GM18951 (cell line): Measurements from ENCODE around the gene RNASET2.
"Not testable (repeated sequence)": the region's sequence is repeated elsewhere in the genome, so short reads cannot be mapped to it uniquely, and the experiment has no call there.

Source experiments
- POLR2A ChIP-seq: IDR thresholded peaks from 4 replicates; pipeline ENCODE4 v1.6.1; 2011; ENCODE audit warnings: mild to moderate bottlenecking; ENCODE audit not compliant: insufficient read length, insufficient read depth; ENCODE audit errors: extremely low read depth
- in situ Hi-C: fragments of 300-500 bp; cut with MboI; formaldehyde crosslinking; loops from one replicate; pipeline ENCODE4 v1.12.0; 2022; ENCODE audit warnings: low sequenced_read_pairs, mixed read lengths, inconsistent platforms; ENCODE audit not compliant: unreplicated experiment

The RNASET2 gene

DNA sequence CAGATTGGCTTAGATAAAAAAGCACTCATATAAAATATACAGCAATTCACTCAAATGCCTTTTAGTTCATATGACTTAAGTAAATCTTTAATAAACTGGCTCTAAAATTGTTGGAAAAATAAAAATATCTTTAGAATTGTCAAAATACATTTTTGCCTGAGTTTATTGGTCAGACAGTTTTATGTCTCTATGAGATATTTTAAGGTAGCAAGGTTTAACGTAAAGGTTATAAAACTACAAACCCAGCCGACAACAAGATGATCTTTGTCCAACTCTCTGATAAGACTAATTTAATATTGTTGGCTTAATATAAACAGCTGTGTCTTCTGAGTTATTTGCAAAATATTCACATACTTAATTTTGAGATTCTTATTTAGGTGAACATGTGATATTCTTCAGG, 39.5 kb downstream of the RNASET2 start:
- TF ChIP-seq POLR2A: no peak
- in situ Hi-C loops: no loop called here

DNA sequence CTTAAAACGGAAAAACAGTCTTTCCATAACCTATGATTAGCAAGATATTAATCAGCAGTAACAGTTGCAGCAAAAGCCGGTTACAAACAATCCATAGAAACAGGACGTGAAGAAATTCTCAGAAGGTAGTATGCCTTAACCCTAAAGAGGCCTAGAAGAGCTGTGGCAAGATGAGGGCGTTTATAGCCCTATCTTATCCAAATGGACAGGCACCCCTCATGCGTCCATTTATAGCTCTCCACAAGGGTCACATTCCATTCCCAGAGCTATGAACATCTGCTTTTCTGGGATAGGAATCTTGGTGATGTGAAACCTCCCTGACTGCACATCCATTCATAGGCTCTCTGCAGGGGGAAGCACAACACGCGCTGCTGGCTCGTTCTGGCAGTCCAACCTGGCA, 40.9 kb downstream of the RNASET2 start:
- in situ Hi-C loops: not testable (repeated sequence)

DNA sequence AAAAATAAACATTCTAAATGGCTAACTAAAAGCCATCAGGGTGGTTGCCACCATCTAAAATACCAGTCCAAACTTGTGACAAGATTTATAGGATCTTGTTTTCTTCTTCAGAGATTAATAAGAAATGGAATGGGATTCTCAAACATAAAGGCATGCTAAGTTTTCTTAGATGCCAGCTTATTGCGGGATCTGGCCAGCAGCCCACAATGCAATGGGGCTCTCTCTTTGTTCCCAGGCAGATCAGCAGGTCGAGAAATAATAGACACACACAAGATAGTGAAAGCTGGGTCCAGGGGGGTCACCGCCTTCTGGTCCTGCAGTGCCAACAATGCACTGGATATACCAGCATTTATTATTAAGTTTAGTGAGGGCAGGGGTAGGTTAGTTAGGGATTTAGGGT, 41.4 kb downstream of the RNASET2 start:
- in situ Hi-C loops: not testable (repeated sequence)

DNA sequence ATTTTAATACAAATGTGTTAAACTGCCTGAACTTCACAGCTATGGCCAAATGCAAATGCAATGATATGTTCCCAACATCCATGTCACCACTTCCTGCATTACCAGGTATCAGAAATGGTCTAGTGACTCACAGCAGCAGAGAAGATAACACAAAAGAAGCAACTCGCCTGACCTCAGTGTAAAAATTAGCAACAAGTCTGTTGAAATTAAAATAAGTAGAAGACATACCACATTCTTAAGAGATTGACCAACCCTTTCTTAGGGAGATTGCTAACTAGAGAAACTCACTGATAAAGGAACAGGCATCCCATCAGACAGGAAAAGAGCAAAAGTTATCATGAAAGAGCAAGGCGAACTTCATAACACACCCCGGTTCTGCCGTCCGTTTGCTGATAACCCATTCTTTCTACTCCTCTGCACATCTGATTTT, 45.1 kb downstream of the RNASET2 start:
- TF ChIP-seq POLR2A: no peak
- in situ Hi-C loops: no loop called here

DNA sequence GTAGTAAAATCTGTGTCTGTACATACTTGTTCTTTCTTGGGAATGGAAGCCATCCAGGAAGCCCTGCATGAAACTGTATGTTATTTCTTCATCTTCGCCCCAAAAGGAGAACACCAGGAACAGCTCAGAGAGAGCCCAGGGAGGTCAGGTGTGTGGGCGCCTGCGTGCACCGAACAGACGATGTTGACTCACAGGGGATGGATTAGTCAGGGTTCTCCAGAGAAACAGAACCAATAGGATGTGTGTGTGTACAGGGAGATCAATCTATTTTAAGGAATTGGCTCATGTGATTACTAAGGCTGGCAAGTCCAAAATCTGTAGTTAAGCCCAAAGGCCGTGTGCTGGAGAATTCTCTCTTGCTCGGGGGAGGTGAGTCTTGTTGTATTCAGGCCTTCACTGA, 45.7 kb downstream of the RNASET2 start:
- no peak for TF ChIP-seq POLR2A
- in situ Hi-C loops: no loop called here

DNA sequence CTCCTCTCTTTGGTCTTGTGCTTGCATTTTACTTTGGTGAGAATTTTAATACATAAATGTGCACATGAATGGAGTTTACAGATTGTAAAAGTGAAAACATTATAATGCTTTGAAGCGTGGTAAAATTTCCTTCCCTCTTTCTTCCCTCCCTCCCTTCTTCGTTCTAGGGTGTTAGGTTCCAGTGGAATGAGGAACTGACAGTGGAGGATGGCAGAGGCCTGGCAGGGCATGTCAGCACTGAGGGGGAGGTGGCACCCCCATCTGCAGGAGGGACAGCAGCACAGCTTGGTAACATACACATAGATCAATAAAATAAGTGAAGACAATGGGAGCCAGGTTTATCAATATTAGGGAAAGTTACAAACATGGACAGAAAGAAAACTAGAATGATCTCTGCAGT, 47.5 kb downstream of the RNASET2 start:
- in situ Hi-C loops: no loop called here
- TF ChIP-seq POLR2A: no peak

DNA sequence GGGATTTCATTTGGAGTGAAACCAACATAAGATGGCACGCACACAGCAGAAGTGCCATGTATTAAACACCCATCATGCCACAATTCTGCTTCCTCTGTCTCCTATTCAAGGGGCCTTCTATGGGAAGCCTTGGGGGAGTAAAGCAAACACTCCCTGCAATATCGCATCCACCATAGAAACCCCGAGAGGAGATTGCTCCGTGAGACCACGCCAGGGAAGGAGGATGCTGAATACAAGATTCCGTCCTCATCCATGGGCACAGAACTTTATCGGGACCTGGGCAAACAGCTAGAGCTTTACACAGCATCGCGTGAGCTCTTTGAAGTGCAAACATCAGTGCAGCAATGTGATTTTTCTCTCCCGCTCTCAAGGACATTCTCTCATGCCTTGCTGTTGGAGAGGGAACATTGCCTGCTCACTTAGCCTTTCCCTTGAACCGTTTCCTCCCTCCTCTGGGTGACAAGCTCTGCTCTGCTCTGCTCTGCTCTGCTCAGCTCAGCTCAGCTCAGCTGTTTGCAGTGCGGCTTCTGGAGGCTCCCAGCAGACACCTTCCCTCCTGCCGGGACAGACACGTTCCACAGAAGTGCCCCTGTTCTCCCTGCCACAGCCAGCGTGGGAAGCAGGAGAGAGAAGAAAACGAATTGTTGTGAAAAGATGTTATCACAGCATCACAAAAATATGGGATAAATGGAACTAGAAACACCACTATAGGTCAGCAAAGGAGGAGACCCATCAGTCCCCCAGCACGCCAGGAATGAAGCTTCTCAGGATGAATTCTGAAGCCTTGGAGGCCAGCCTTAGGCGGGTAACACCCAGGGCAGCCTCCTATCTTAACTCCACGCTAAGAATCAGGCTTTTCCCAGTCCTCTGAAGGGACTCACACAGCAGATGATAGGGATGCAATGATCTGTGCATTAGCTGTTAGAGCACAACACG, 48.2 kb downstream of the RNASET2 start:
- TF ChIP-seq POLR2A: no peak
- in situ Hi-C loops: no loop called here

DNA sequence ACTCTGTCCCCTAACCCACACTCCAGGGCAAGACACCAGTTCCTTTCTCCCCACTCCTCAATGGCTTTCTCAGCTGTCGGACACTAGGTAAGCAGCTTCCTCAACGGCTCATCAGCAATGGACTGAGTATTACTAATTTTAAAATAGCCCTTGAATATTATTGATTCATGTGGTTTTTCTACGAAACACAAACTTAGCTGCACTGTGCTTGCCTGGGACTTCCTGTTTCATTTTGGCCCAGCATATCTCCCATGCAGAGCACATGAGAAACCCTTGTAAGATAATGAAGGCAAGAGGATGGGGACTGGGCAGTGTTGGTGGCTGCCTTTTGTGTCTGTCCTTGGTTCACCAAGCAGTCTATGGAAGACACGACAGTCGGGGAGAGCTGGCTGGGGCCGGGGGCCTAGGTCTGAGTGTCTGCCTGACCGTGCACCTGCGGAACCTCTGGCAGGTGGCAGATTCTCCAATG, 48.9 kb downstream of the RNASET2 start:
- in situ Hi-C loops: no loop called here
- TF ChIP-seq POLR2A: no peak

DNA sequence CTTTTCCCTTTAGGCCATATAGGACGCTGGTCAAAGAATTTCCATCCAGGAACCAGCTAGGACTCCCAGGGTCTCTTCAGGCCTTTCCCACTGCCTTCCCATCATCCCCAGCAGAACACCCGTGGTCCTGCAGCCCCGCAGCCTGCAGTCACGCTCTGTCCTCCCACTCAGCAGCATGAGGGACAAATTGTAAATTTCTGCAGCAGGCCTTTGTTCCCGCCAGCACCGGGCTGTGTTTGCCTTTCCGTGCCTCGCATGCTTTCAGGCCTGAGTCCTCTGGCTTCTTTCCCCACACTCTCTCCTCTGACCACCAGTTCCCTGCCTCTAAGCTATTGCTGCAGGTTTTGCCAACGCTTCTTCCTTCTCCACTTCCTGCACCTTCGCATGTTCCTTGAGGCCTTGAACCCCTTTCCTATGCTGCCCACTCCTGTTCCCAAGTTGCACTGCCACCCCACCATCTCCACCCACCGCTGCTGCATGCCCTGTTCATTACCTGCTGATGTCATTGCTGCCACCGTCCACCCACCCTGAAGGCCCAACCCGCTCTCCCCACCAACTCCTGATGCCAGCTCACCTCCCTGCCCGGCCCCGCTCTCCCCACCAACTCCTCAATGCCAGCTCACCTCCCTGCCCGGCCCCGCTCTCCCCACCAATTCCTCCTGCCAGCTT, 49.8 kb downstream of the RNASET2 start:
- in situ Hi-C loops: no loop called here
- TF ChIP-seq POLR2A: no peak

DNA sequence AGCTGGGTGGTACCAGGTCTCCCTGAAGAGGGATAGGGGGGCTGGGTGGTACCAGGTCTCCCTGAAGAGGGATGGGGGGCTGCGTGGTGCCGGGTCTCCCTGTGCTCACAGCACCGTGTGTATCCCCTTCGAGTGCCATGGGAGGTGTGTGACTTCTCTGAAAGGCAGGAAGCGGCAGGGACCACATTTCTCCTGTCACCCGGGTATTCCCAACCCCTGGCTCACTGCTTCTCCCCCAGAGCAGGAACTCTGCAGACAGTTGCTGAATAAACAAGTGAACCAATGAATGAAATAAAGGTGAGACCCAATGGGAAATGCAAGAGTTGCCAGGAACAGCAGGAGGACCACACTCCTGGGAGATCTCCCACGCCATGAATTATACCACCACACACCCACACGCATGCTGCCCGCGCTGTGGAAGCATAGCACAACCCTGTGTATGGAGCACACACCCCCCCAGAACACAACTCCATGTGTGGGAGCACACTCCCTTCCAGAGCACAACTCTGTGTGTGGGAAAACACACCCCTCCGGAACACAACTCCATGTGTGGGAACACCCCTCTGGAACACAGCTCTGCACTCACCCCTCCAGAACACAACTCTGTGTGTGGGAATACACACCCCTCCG, 50.7 kb downstream of the RNASET2 start:
- in situ Hi-C loops: no loop called here
- no peak for TF ChIP-seq POLR2A

DNA sequence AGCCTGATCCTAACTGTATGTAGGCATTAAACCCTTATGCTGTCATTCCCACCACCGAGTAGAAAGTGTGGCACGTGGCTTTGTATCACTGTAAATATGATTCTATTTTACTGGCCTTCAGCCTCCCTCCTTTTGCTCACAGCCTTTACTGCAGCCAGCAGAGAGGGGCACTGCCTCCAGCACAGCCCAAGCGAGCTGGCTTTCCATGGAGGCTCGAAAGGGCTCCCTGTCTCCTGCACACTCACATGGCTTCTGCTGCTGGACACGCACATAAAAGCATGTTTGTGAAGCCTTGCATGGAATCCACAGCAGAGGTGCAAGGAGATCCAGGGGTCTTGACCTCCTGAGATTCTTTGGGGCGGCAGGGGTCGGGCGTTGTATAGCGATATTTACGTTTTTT, 51.3 kb downstream of the RNASET2 start:
- TF ChIP-seq POLR2A: no peak
- in situ Hi-C loops: no loop called here

DNA sequence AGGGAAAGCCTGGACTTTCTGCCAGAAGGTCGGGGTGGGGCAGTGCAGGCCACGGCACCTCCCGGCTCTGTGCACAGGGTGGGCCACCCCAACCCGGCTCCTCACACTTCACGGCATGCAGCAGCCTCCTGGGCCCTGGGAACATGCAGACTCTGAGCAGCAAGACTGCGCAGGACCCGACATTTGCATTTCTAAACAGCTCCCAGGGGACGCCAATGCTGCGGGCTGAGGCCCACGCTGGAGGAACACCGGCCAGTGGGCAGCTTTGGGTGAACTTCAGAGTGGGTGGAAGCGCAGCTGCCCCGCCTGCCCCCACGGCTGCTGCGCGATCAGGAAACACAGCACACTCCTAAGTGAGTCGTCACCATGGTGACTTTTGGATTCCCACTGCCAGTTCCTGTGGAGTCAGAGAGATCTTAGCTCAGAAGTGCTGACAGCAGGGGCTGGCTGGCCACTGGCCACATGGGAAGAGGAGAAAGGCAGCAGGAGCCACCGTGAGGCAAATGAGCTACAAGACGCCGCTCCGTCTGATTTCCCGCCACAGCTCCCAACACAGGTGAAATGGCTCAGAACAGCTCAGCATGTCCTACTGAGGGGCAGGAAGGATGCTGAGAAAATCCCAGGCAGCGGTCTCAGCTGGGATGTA, 52.1 kb downstream of the RNASET2 start:
- no peak for TF ChIP-seq POLR2A
- in situ Hi-C loops: no loop called here

DNA sequence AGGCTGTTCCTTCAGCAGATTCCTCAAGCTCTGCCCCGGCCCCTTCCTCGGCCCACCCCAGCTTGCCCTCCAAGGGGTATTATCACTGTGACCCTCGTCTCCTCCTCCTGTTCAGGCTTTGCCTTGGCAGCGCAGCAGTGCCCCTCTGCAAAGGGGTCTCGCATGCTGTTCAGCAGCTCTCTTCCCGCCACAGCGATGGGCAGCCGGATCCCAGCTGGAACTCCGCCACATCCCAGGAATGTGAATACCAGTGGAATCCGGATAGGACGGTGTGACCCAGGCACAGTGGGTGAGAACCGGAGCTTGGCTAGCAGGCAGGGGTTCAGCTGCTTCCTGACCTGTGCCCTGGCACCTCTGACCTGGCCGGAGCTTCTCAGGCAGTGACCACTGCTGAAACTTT, 52.9 kb downstream of the RNASET2 start:
- TF ChIP-seq POLR2A: no peak
- in situ Hi-C loops: no loop called here
